Raji (cell line): Measurements from ENCODE around the gene COL6A1.

Source experiments
- POLR2A ChIP-seq: IDR thresholded peaks from 2 replicates; pipeline ENCODE4 v1.6.1; 2011; ENCODE audit warnings: low read depth, low read length, control low read depth; ENCODE audit not compliant: insufficient read depth

The COL6A1 gene

DNA sequence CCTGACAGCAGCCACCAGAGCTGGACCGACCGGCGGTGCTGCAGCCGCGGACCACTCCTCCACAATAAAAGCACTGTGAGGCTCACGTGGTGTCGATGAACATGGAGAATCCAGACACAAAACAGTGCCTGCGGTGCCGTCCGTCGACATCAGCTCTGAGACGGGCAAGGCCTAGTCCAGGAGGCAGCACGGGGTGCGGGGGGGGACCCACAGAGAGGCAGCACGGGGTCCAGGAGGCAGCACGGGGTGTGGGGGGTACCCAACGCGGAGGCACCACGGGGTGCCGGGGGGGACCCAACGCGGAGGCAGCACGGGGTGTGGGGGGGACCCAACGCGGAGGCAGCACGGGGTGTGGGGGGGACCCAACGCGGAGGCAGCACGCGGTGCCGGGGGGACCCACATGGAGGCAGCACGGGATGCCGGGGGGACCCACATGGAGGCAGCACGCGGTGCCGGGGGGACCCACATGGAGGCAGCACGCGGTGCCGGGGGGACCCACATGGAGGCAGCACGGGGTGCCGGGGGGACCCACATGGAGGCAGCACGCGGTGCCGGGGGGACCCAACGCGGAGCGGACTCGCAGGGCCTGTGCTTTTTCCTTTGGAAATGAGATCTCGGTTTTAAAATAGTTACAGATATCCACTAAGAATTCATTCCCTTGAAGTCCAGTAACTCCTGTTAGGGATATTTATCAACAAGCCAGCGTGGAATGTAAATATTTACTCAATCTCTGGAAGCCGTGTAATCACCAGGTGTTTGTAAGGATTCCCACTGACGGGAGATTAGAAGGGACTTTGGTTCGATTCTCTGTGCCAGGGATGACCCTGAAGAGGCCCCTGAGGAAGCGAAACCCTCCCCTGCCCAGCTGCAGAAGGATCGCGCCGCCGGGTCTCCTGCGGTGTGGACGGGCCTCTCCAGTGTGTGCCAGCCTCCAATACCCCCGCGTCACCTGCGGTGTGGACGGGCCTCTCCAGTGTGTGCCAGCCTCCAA is 52.1 kb downstream of the COL6A1 start:
- no peak for TF ChIP-seq POLR2A

- TF ChIP-seq POLR2A = no peak
These were observed 54.5 kb downstream of the COL6A1 start for GRCh38 chr21:46035809-46036695.

DNA sequence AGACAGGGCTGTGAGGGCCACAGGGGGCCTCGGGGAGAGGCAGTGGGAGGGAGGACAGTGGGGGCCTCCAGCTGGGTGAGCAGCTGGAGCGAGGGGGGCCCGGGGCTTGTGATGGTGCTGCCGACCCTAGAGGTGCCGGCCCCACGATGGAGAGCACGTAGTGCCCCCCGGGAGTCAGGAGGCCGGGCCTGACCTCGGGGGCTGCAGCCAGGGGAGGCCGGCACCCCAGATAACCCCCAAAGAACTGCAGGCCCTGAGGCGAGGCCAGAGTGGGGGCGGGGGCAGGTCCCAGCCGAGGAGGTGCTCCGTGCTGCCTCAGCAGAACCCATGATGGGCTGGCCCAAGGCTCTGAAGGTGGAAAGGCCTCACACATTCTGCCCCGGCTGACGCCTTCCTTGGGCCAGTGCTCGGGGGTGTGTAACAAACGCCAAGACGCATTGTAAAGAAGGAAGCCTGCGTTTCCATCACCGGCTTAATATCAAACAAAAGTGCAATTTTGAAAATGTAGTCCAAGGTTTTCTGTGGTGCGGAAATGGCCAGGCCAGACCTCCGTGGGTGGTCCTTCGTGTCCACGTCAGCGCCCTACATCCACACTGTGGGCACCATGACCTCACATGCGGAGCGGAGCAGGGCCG is 55.2 kb downstream of the COL6A1 start:
- no peak for TF ChIP-seq POLR2A

- TF ChIP-seq POLR2A = no peak
These were observed 56.1 kb downstream of the COL6A1 start for GRCh38 chr21:46037331-46038325.

DNA sequence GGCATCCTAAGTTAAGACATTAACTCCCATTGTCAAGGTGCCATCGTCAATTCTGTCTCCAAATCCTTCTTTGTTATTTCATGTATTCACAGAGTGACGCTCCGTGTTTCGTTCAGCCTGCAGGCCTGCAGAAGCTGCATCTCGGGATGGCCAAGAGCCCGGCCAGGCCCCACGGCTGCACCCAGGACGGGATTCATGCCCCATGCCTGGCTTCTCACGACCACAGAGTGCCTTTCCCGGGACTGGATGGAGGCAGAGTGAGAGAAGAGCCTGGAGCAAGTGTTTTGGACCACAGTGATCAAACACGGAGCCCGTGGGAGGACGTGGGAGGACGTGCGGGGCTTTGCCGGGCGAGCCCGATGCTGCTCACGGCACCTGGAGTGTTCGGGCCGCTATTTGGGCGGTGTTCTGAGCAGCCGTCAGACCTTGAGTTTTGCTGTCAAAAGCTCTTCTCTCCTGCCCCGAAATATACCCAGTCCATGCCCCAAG is 56.8 kb downstream of the COL6A1 start:
- TF ChIP-seq POLR2A = no peak

DNA sequence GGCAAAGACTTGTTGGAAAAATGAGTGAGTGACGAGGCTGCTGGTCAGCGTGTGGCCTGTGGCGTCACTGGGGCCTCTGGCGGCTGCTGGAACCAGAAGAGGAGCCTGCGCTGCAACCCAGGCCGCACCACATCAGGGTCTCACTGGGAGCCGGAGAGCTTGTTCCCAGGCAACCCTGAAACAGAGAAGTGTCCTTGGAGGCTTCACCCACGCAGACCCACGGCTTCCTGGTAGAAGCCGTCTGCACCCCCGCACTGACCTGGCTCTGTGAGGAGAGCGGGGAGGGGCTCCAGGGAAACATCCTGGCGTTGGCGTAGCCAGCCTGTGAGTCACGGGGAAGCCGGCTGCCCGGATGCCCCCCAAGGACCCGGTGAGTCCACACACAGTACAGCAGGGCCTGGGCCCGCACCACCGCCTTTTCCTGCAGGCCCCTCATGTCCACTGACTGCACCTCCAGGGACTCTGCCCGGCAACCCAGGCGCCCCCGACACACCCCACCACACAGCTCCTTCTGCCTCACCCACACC is 57.4 kb downstream of the COL6A1 start:
- TF ChIP-seq POLR2A = no peak

DNA sequence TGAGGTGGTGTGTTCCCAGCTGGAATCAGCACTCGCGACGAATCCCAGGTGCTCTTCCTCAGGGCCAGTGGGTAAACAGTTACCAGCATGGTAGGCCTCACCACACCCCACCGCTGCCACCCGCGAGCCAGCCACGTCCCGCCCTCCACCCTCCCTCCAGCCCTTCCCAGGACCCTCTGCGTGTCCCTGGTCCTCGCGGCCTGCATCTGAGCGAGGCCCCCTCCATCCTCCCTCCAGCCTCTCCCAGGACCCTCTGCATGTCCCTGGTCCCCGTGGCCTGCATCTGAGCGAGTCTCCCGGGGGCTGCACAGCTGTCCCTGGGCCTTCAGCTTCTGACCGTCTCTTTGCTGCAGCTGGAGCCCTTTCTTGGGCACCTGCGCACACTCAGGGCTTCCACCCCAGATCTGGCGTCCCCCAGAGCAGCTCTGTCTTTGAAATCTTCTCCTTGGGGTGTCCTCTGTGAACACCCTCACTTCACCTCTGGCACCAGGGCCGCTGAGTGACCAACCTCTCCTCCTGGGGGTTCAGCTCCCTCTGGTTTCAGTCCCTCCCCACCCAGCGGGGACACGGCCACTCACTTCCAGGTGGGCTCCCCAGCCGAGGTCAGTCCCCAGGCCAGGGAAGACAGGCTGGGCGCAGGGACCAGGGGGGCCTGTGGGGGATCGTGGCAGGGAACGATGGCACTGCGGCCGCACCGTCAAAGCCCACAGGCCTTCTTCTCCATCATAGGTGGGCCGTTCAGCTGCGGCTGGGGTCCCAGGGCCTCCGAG is 58.5 kb downstream of the COL6A1 start:
- no peak for TF ChIP-seq POLR2A

- no peak for TF ChIP-seq POLR2A
These were observed 59.1 kb downstream of the COL6A1 start for GRCh38 chr21:46040707-46041106.

- TF ChIP-seq POLR2A = no peak
These were observed 59.6 kb downstream of the COL6A1 start for GRCh38 chr21:46041183-46041582.

DNA sequence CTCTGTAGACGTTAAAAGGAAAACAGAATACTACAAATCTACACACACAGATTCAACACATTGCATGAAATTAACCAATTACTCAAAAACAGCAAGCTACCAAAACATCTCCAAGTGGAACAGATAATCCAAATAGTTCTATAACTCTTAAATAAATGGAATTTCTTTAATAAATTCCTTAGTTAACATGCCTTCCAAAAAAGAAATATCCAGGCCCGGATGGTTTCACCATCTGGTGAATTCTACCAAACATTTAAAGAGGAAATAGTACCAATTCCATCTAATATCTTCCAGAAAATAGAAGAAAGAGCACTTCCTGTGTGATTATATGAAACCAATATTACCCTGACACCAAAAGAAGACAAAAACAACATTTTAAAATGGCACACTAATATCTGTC is 63.6 kb downstream of the COL6A1 start:
- no peak for TF ChIP-seq POLR2A

DNA sequence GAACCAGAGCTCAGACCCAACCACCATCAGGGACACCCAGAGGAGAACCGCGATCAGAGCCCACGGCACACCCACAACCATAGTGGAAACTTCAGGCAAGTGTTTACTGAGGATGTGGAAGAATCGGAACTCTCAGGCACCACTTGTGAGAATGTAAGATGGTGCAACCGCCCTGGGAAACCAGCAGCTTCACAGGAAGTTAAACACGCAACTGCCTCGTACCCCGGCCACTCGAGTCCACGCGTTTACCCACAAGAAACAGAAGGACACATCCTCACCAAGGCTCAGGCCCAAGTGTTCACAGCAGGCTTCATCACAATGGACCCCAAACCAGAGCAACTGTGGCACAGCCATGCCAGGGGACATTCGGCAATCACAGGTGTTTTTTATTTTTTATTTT is 64.9 kb downstream of the COL6A1 start:
- no peak for TF ChIP-seq POLR2A

- no peak for TF ChIP-seq POLR2A
These were observed 67.6 kb downstream of the COL6A1 start for GRCh38 chr21:46048926-46049889.
